Neuronal stem cell (in vitro differentiated cells): ENCODE measurements around the gene STX10.

ENCODE experiments used
- DNase-seq: peaks from one replicate; pipeline ENCODE4 v3.0.0-alpha.2; 2013; ENCODE audit warnings: low spot score
- H2AFZ ChIP-seq: one replicate; pipeline ENCODE4 v1.6.1; 2013; ENCODE audit warnings: mild to moderate bottlenecking, low read length, inconsistent platforms
- H2AK5ac ChIP-seq: 2 replicates; pipeline ENCODE4 v1.6.1; 2013; ENCODE audit warnings: low read depth, mild to moderate bottlenecking, inconsistent platforms, low read length, moderate library complexity, mixed read lengths
- H2BK120ac ChIP-seq: 2 replicates; pipeline ENCODE4 v1.6.1; 2013; ENCODE audit warnings: low read depth, mild to moderate bottlenecking, inconsistent platforms, low read length, moderate library complexity, mixed read lengths
- H2BK12ac ChIP-seq: one replicate; pipeline ENCODE4 v1.6.1; 2013; ENCODE audit warnings: low read length, inconsistent platforms
- H2BK15ac ChIP-seq: 2 replicates; pipeline ENCODE4 v1.6.1; 2013; ENCODE audit warnings: mild to moderate bottlenecking, low read length, inconsistent platforms, mixed read lengths
- H2BK5ac ChIP-seq: one replicate; pipeline ENCODE4 v1.6.1; 2013; ENCODE audit warnings: inconsistent platforms, mild to moderate bottlenecking, low read length, moderate library complexity
- H3K14ac ChIP-seq: one replicate; pipeline ENCODE4 v1.6.1; 2013; ENCODE audit warnings: low read length, inconsistent platforms
- H3K18ac ChIP-seq: 2 replicates; pipeline ENCODE4 v1.6.1; 2013; ENCODE audit warnings: low read length, inconsistent platforms
- H3K23ac ChIP-seq: 2 replicates; pipeline ENCODE4 v1.6.1; 2013; ENCODE audit warnings: low read depth, mild to moderate bottlenecking, mixed read lengths, low read length, inconsistent platforms; ENCODE audit not compliant: poor library complexity
- H3K27ac ChIP-seq: replicated peaks from 3 replicates; pipeline ENCODE4 v1.5.1; 2013; ENCODE audit warnings: low read length, inconsistent platforms
- H3K27me3 ChIP-seq, 3 experiments: 2 replicates each; pipeline ENCODE4 v1.6.1; 2013; ENCODE audit warnings: low read length in 3 of 3, mild to moderate bottlenecking in 2 of 3, inconsistent platforms in 1 of 3, low read depth in 1 of 3, mixed read lengths in 1 of 3, moderate library complexity in 1 of 3; ENCODE audit not compliant: control insufficient read depth in 3 of 3, insufficient read depth in 3 of 3
- H3K36me3 ChIP-seq, 2 donors: replicated peaks in 1 of 2; 2 replicates each; pipeline ENCODE4 v1.6.1; 2013; ENCODE audit warnings: low read length in 2 of 2; ENCODE audit not compliant: control insufficient read depth in 2 of 2, insufficient read depth in 2 of 2
- H3K4ac ChIP-seq: 2 replicates; pipeline ENCODE4 v1.6.1; 2013; ENCODE audit warnings: inconsistent platforms, mild to moderate bottlenecking, low read length, moderate library complexity
- H3K4me1 ChIP-seq, 2 donors: 1 replicate in 1 of 2; 2 replicates in 1 of 2; pipeline ENCODE4 v1.6.1; 2013; ENCODE audit warnings: low read length in 2 of 2, low read depth in 1 of 2; ENCODE audit not compliant: control insufficient read depth in 2 of 2, insufficient read depth in 1 of 2
- H3K4me2 ChIP-seq: one replicate; pipeline ENCODE4 v1.6.1; 2013; ENCODE audit warnings: mild to moderate bottlenecking, low read length, inconsistent platforms; ENCODE audit not compliant: insufficient read depth, poor library complexity, severe bottlenecking
- H3K4me3 ChIP-seq, 2 donors: 2 replicates each; pipeline ENCODE4 v1.5.1; 2013; ENCODE audit warnings: low read length in 2 of 2, mild to moderate bottlenecking in 2 of 2, inconsistent platforms in 1 of 2, moderate library complexity in 1 of 2
- H3K79me1 ChIP-seq: one replicate; pipeline ENCODE4 v1.6.1; 2013; ENCODE audit warnings: low read depth, mild to moderate bottlenecking, inconsistent platforms, low read length, moderate library complexity
- H3K9ac ChIP-seq: one replicate; pipeline ENCODE4 v1.6.1; 2013; ENCODE audit warnings: mild to moderate bottlenecking, low read depth, low read length, inconsistent platforms; ENCODE audit not compliant: poor library complexity
- H3K9me3 ChIP-seq, 2 donors: replicated peaks in 1 of 2; 2 replicates each; pipeline versions ENCODE3 to v1.6.1; 2013; ENCODE audit warnings: low read length in 2 of 2, mild to moderate bottlenecking in 2 of 2, inconsistent platforms in 1 of 2, low read depth in 1 of 2, mixed read lengths in 1 of 2, moderate library complexity in 1 of 2; ENCODE audit not compliant: control insufficient read depth in 2 of 2, insufficient read depth in 1 of 2
- H4K8ac ChIP-seq: one replicate; pipeline ENCODE4 v1.6.1; 2013; ENCODE audit warnings: low read depth, mild to moderate bottlenecking, inconsistent platforms, low read length, moderate library complexity
- H4K91ac ChIP-seq: one replicate; pipeline ENCODE4 v1.6.1; 2013; ENCODE audit warnings: low read length, low read depth, mild to moderate bottlenecking, inconsistent platforms; ENCODE audit not compliant: poor library complexity
- WGBS, 2 donors: extraction: QIAGEN DNeasy Blood & Tissue Kit; methylation state at CpG; one replicate each; pipeline ENCODE4 v1.1.7; 2013; ENCODE audit warnings: missing lambda C conversion rate in 2 of 2, mixed read lengths in 1 of 2; ENCODE audit not compliant: insufficient read length in 2 of 2, insufficient replicate concordance in 1 of 2; ENCODE audit errors: extremely low coverage in 2 of 2; 5-methylcytosine and 5-hydroxymethylcytosine counted together

The STX10 gene

DNA sequence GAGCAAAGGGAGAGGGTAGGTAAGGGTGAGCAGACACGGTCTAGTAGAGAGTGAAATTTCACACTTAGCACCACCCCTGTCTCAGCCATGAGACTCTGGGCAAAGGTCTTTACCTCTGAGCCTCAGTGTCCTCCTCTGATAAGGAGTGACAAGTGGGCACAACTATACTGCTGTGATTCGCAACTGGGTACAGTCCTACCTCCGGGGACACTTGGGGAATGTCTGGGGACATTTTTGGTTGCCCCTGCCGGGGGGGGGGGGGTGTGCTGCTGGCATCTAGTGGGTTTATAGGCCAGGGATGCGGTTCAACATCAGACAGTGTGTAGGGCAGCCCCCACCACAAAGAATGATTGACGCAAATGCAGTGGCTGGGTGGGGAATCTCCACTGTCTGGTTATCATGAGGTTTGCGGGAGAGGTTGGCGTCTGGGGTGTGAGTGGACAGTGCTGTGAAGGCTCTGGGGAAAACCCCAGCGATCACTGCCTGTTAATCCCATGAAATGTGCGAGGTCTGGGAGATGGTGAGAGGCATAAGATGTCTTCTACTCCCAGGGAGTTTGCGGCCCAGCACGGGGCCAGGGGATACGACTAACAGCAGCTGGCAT lies 27.8 kb downstream of the STX10 start:
- Histone ChIP-seq H2BK120ac (no peak overlapping the region), H3K4me1 (peaks cover 5 to 14% of the 10 kb centered on the region in 2 donors), H2AFZ (no peak overlapping the region), H2BK15ac (no peak overlapping the region), H3K14ac (no peak overlapping the region), H3K27ac (no peak overlapping the region), H2AK5ac (no peak overlapping the region), H3K79me1 (peaks cover 33% of the 10 kb centered on the region), H2BK12ac (no peak overlapping the region), H4K91ac (no peak overlapping the region), H3K27me3 (no peaks in the 10 kb centered on the region), H2BK5ac (no peak overlapping the region), H3K4me3 (no peak overlapping the region), H3K18ac (no peak overlapping the region), H3K4me2 (peak overlapping the region; percentile 3), H4K8ac (no peak overlapping the region), H3K23ac (no peak overlapping the region), H3K9ac (no peak overlapping the region), H3K9me3 (no peaks in the 10 kb centered on the region), H3K4ac (no peak overlapping the region), H3K36me3 (peaks cover 26 to 61% of the 10 kb centered on the region in 2 donors)
- no CpG with 5 or more reads among the region's 13 CpGs for WGBS, 2 donors
- no peak for DNase-seq

- Histone ChIP-seq H3K4me2 (no peak overlapping the region), H3K4me3 (no peak overlapping the region), H3K27ac (no peak overlapping the region), H2BK12ac (no peak overlapping the region), H3K9me3 (no peaks in the 10 kb centered on the region), H3K4ac (no peak overlapping the region), H2BK120ac (no peak overlapping the region), H2BK5ac (no peak overlapping the region), H3K36me3 (peaks cover 25 to 57% of the 10 kb centered on the region in 2 donors), H3K18ac (no peak overlapping the region), H2AFZ (no peak overlapping the region), H3K23ac (no peak overlapping the region), H4K91ac (no peak overlapping the region), H3K9ac (no peak overlapping the region), H4K8ac (no peak overlapping the region), H3K27me3 (no peaks in the 10 kb centered on the region), H2AK5ac (no peak overlapping the region), H3K79me1 (peaks cover 31% of the 10 kb centered on the region), H2BK15ac (no peak overlapping the region), H3K14ac (no peak overlapping the region), H3K4me1 (peaks cover 5 to 16% of the 10 kb centered on the region in 2 donors)
- no peak for DNase-seq
- no CpG with 5 or more reads among the region's 18 CpGs for WGBS, 2 donors
These were observed 28.5 kb downstream of the STX10 start for GRCh38 chr19:13121551-13122274.

- H3K4me3 ChIP-seq, result peak overlapping the region in 1 of 2 donors; percentile 10
- no peak for DNase-seq
- no peaks in the 10 kb centered on the region for H3K27me3 ChIP-seq
These were observed 29.4 kb downstream of the STX10 start for GRCh38 chr19:13120817-13121216.

GRCh38 chr19:13120031-13120430 lies 30.1 kb downstream of the STX10 start:
- no peak for DNase-seq

More at GRCh38 chr19:13120817-13121216, 29.4 kb downstream of the STX10 start:
- Histone ChIP-seq H3K4ac (no peak overlapping the region), H4K8ac (no peak overlapping the region), H3K4me1 (peaks cover 9 to 17% of the 10 kb centered on the region in 2 donors), H3K18ac (no peak overlapping the region), H2AK5ac (no peak overlapping the region), H4K91ac (no peak overlapping the region), H3K23ac (no peak overlapping the region), H2BK15ac (no peak overlapping the region), H2BK12ac (no peak overlapping the region), H3K36me3 (peaks cover 20 to 51% of the 10 kb centered on the region in 2 donors), H3K9me3 (no peaks in the 10 kb centered on the region), H3K4me2 (no peak overlapping the region), H3K14ac (no peak overlapping the region), H2AFZ (no peak overlapping the region), H3K27ac (no peak overlapping the region), H2BK120ac (no peak overlapping the region), H2BK5ac (no peak overlapping the region), H3K9ac (no peak overlapping the region), H3K79me1 (peaks cover 26% of the 10 kb centered on the region)
- WGBS, 2 donors, result no CpG with 5 or more reads among the region's 10 CpGs

More at GRCh38 chr19:13120031-13120430, 30.1 kb downstream of the STX10 start:
- no peak overlapping the region for H3K23ac ChIP-seq
- no peak overlapping the region for H3K4ac ChIP-seq
- H2BK15ac ChIP-seq, result no peak overlapping the region
- H3K36me3 ChIP-seq, result peaks cover 23 to 52% of the 10 kb centered on the region in 2 donors
- no peak overlapping the region for H3K4me2 ChIP-seq
- peak overlapping the region in 1 of 2 donors; percentile 96 for H3K4me3 ChIP-seq
- no peak overlapping the region for H2AFZ ChIP-seq
- peaks cover 16 to 21% of the 10 kb centered on the region in 2 donors for H3K4me1 ChIP-seq
- H2AK5ac ChIP-seq, result no peak overlapping the region
- H3K9ac ChIP-seq, result peak overlapping the region; percentile 39
- no CpG with 5 or more reads among the region's 9 CpGs for WGBS, 2 donors
- no peak overlapping the region for H4K91ac ChIP-seq
- H3K27me3 ChIP-seq, result no peaks in the 10 kb centered on the region
- H3K18ac ChIP-seq, result no peak overlapping the region
- no peaks in the 10 kb centered on the region for H3K9me3 ChIP-seq
- no peak overlapping the region for H3K14ac ChIP-seq
- H3K27ac ChIP-seq, result no peak overlapping the region
- H2BK120ac ChIP-seq, result no peak overlapping the region
- no peak overlapping the region for H2BK12ac ChIP-seq
- H3K79me1 ChIP-seq, result peaks cover 28% of the 10 kb centered on the region
- H4K8ac ChIP-seq, result no peak overlapping the region
- H2BK5ac ChIP-seq, result no peak overlapping the region
